Astrocyte (in vitro differentiated cells and primary cell): ENCODE results near the gene AICDA.

Source experiments
- CTCF ChIP-seq: IDR thresholded peaks from 2 replicates; pipeline ENCODE4 v1.5.1; 2011; ENCODE audit warnings: low read depth, mild to moderate bottlenecking, inconsistent platforms, low read length, moderate library complexity; ENCODE audit not compliant: insufficient read depth
- EZH2 ChIP-seq: IDR thresholded peaks from 2 replicates; pipeline ENCODE4 v1.6.1; 2012; ENCODE audit warnings: mild to moderate bottlenecking, low read length, inconsistent platforms; ENCODE audit not compliant: insufficient read depth

DNA sequence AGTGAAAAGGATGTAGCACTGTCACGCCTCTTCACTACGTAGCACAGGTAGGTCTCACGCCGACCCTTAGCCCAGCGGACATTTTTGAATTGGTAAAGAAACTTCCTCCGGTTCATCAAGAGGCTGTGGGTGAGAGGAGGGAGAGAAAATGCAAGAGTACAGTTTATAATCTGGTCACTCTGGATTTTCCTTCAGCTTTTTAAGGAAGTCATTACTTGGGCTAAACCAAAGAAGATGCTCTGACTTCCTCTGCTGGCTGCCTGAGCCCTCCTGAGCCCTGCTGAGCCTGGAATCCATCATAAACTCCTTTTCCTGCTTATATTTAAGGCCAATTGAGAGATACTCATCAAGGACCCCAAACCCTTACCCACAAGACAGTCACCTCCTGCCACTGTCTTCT lies 5.8 kb downstream of the AICDA start:
- TF ChIP-seq CTCF = no peak
- no peak for TF ChIP-seq EZH2
